WTC11 (cell line): ENCODE data around the gene GIMAP4. TPM values are rescaled to one million over a fixed set of nuclear protein-coding genes. Genes with fewer than 3 reads are reported as not detected.

Experiments used
- ATAC-seq: fragments of 200-7000 bp; cut with Tn5 transposase; 2 replicates; pipeline ENCODE4 v1.10.0; 2021; ENCODE audit warnings: mild to moderate bottlenecking, moderate library complexity
- CTCF ChIA-PET: fragments of 300-600 bp; sonication (Branson Sonifier 250); formaldehyde crosslinking; loops from one replicate; lab custom pipeline; 2021; ENCODE audit warnings: antibody characterized with exemption; lab: Charles Lee
- POLR2A ChIA-PET: fragments of 350-600 bp; sonication (Branson Sonifier 250); formaldehyde crosslinking; loops from one replicate; lab custom pipeline; 2021; ENCODE audit warnings: antibody characterized with exemption; lab: Charles Lee
- DNase-seq: peaks from one replicate; pipeline ENCODE4 v3.0.0; 2021; ENCODE audit warnings: low spot score
- H3K27ac Mint-ChIP-seq: 2 replicates; pipeline ENCODE4 v1.8.0; 2021; ENCODE audit warnings: mixed read lengths
- H3K27me3 Mint-ChIP-seq: 2 replicates; pipeline ENCODE4 v1.8.0; 2021; ENCODE audit warnings: low read depth, mild to moderate bottlenecking, moderate library complexity, mixed read lengths
- H3K36me3 Mint-ChIP-seq: 2 replicates; pipeline ENCODE4 v1.8.0; 2021; ENCODE audit warnings: mixed read lengths
- H3K4me1 Mint-ChIP-seq: 2 replicates; pipeline ENCODE4 v1.8.0; 2022; ENCODE audit warnings: mixed read lengths
- H3K4me3 Mint-ChIP-seq: 2 replicates; pipeline ENCODE4 v1.8.0; 2021; ENCODE audit warnings: mild to moderate bottlenecking, moderate library complexity, mixed read lengths
- H3K9me3 Mint-ChIP-seq: 2 replicates; pipeline ENCODE4 v1.8.0; 2021; ENCODE audit warnings: mixed read lengths
- ATF1 ChIP-seq: sonication (generic); formaldehyde crosslinking; IDR thresholded peaks from 2 replicates; pipeline ENCODE4 v1.8.1; 2023; ENCODE audit warnings: mild to moderate bottlenecking, moderate library complexity, missing genetic modification reagents
- CREB1 ChIP-seq: sonication (generic); formaldehyde crosslinking; IDR thresholded peaks from 2 replicates; pipeline ENCODE4 v1.8.0; 2023; ENCODE audit warnings: mild to moderate bottlenecking, missing genetic modification reagents
- CREM ChIP-seq: sonication (generic); formaldehyde crosslinking; IDR thresholded peaks from 2 replicates; pipeline ENCODE4 v1.8.1; 2022; ENCODE audit warnings: mild to moderate bottlenecking, missing genetic modification reagents, moderate library complexity
- ETV6 ChIP-seq: sonication (generic); formaldehyde crosslinking; IDR thresholded peaks from 2 replicates; pipeline ENCODE4 v1.8.1; 2022; ENCODE audit warnings: mild to moderate bottlenecking, missing genetic modification reagents
- HMGA2 ChIP-seq: fragments of 250-450 bp; sonication (Bioruptor Pico); IDR thresholded peaks from 2 replicates; pipeline ENCODE4 v1.4.0; 2021; ENCODE audit warnings: mild to moderate bottlenecking, moderate library complexity
- JAZF1 ChIP-seq: fragments of 250-450 bp; sonication (Bioruptor Pico); IDR thresholded peaks from 2 replicates; pipeline ENCODE4 v1.9.0; 2021; ENCODE audit warnings: moderate library complexity, mild to moderate bottlenecking, inconsistent platforms
- NFYB ChIP-seq: sonication (generic); formaldehyde crosslinking; conservative IDR thresholded peaks from 2 replicates; pipeline ENCODE4 v1.8.0; 2022; ENCODE audit warnings: low read depth, missing genetic modification reagents
- RELA ChIP-seq: sonication (generic); formaldehyde crosslinking; IDR thresholded peaks from 2 replicates; pipeline ENCODE4 v1.8.1; 2022; ENCODE audit warnings: missing genetic modification reagents, mild to moderate bottlenecking, borderline replicate concordance
- SMAD3 ChIP-seq: sonication (generic); formaldehyde crosslinking; IDR thresholded peaks from 2 replicates; pipeline ENCODE4 v1.8.0; 2022; ENCODE audit warnings: missing genetic modification reagents, mild to moderate bottlenecking, borderline replicate concordance
- TP53 ChIP-seq: sonication (generic); formaldehyde crosslinking; IDR thresholded peaks from 2 replicates; pipeline ENCODE4 v1.8.1; 2023; ENCODE audit warnings: mild to moderate bottlenecking, missing genetic modification reagents
- USF1 ChIP-seq: sonication (generic); formaldehyde crosslinking; IDR thresholded peaks from 2 replicates; pipeline ENCODE4 v1.8.0; 2022; ENCODE audit warnings: mild to moderate bottlenecking, missing genetic modification reagents
- ZBTB21 ChIP-seq: sonication (generic); formaldehyde crosslinking; IDR thresholded peaks from 2 replicates; pipeline ENCODE4 v1.8.1; 2023; ENCODE audit warnings: mild to moderate bottlenecking, missing genetic modification reagents, borderline replicate concordance
- ZNF281 ChIP-seq: sonication (generic); formaldehyde crosslinking; IDR thresholded peaks from 2 replicates; pipeline ENCODE4 v1.8.0; 2023; ENCODE audit warnings: mild to moderate bottlenecking, missing genetic modification reagents
- ZNF416 ChIP-seq: fragments of 250-450 bp; sonication (Bioruptor Pico); IDR thresholded peaks from 2 replicates; pipeline ENCODE4 v1.9.0; 2021; ENCODE audit warnings: mild to moderate bottlenecking, inconsistent platforms
- total RNA-seq: library from RNA; stranded (reverse); gene quantifications from 3 replicates; pipeline ENCODE4 v1.2.3, GENCODE V29; 2021
- TF ChIP-seq, protein P1 (sequence below): sonication (generic); formaldehyde crosslinking; IDR thresholded peaks from 2 replicates; pipeline ENCODE4 v1.8.0; 2022; ENCODE audit warnings: mild to moderate bottlenecking, missing genetic modification reagents
- TF ChIP-seq, protein P2 (sequence below): sonication (generic); formaldehyde crosslinking; conservative IDR thresholded peaks from 2 replicates; pipeline ENCODE4 v1.8.1; 2023; ENCODE audit warnings: mild to moderate bottlenecking, low read depth, missing genetic modification reagents, moderate library complexity
- TF ChIP-seq, protein P3 (sequence below): sonication (generic); formaldehyde crosslinking; IDR thresholded peaks from 2 replicates; pipeline ENCODE4 v1.8.1; 2023; ENCODE audit warnings: mild to moderate bottlenecking, missing genetic modification reagents
- TF ChIP-seq, protein P4 (sequence below): fragments of 200-600 bp; IDR thresholded peaks from 2 replicates; pipeline ENCODE4 v1.8.0; 2022; ENCODE audit warnings: antibody characterized with exemption
- TF ChIP-seq, protein P5 (sequence below): sonication (generic); formaldehyde crosslinking; IDR thresholded peaks from 2 replicates; pipeline ENCODE4 v1.8.1; 2022; ENCODE audit warnings: low read depth, mild to moderate bottlenecking, moderate library complexity, missing genetic modification reagents, borderline replicate concordance
- TF ChIP-seq, protein P6 (sequence below): fragments of 250-450 bp; sonication (Bioruptor Pico); IDR thresholded peaks from 2 replicates; pipeline ENCODE4 v1.9.0; 2021; ENCODE audit warnings: moderate library complexity, mild to moderate bottlenecking, inconsistent platforms, borderline replicate concordance
- TF ChIP-seq, protein P7 (sequence below): fragments of 250-450 bp; sonication (Bioruptor Pico); IDR thresholded peaks from 2 replicates; pipeline ENCODE4 v1.9.0; 2021; ENCODE audit warnings: mild to moderate bottlenecking

Gene GIMAP4
- total RNA-seq, 1 experiment from 2014 or later: 0.28 TPM

- CTCF ChIA-PET: no interaction called here
- H3K9me3 Mint-ChIP-seq: peaks cover under 1% of the 10 kb centered on the region; the same call in 1 of the 2 replicates
- no peak overlapping the region for H3K27ac Mint-ChIP-seq
- peaks cover 4% of the 10 kb centered on the region for H3K27me3 Mint-ChIP-seq
- no peak for TF ChIP-seq ETV6 (CRISPR knock-in tag)
- TF ChIP-seq, protein P1, sequence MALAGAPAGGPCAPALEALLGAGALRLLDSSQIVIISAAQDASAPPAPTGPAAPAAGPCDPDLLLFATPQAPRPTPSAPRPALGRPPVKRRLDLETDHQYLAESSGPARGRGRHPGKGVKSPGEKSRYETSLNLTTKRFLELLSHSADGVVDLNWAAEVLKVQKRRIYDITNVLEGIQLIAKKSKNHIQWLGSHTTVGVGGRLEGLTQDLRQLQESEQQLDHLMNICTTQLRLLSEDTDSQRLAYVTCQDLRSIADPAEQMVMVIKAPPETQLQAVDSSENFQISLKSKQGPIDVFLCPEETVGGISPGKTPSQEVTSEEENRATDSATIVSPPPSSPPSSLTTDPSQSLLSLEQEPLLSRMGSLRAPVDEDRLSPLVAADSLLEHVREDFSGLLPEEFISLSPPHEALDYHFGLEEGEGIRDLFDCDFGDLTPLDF: no peak
- TF ChIP-seq ZBTB21 (CRISPR knock-in tag): no peak
- TF ChIP-seq RELA (CRISPR knock-in tag): no peak
- TF ChIP-seq ATF1: no peak
- TF ChIP-seq, protein P2, sequence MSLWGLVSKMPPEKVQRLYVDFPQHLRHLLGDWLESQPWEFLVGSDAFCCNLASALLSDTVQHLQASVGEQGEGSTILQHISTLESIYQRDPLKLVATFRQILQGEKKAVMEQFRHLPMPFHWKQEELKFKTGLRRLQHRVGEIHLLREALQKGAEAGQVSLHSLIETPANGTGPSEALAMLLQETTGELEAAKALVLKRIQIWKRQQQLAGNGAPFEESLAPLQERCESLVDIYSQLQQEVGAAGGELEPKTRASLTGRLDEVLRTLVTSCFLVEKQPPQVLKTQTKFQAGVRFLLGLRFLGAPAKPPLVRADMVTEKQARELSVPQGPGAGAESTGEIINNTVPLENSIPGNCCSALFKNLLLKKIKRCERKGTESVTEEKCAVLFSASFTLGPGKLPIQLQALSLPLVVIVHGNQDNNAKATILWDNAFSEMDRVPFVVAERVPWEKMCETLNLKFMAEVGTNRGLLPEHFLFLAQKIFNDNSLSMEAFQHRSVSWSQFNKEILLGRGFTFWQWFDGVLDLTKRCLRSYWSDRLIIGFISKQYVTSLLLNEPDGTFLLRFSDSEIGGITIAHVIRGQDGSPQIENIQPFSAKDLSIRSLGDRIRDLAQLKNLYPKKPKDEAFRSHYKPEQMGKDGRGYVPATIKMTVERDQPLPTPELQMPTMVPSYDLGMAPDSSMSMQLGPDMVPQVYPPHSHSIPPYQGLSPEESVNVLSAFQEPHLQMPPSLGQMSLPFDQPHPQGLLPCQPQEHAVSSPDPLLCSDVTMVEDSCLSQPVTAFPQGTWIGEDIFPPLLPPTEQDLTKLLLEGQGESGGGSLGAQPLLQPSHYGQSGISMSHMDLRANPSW (CRISPR knock-in tag): no peak
- TF ChIP-seq CREM (CRISPR knock-in tag): no peak
- TF ChIP-seq, protein P3, sequence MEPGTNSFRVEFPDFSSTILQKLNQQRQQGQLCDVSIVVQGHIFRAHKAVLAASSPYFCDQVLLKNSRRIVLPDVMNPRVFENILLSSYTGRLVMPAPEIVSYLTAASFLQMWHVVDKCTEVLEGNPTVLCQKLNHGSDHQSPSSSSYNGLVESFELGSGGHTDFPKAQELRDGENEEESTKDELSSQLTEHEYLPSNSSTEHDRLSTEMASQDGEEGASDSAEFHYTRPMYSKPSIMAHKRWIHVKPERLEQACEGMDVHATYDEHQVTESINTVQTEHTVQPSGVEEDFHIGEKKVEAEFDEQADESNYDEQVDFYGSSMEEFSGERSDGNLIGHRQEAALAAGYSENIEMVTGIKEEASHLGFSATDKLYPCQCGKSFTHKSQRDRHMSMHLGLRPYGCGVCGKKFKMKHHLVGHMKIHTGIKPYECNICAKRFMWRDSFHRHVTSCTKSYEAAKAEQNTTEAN (CRISPR knock-in tag): no peak
- TF ChIP-seq HMGA2: no peak
- TF ChIP-seq SMAD3 (CRISPR knock-in tag): no peak
- TF ChIP-seq, protein P4, sequence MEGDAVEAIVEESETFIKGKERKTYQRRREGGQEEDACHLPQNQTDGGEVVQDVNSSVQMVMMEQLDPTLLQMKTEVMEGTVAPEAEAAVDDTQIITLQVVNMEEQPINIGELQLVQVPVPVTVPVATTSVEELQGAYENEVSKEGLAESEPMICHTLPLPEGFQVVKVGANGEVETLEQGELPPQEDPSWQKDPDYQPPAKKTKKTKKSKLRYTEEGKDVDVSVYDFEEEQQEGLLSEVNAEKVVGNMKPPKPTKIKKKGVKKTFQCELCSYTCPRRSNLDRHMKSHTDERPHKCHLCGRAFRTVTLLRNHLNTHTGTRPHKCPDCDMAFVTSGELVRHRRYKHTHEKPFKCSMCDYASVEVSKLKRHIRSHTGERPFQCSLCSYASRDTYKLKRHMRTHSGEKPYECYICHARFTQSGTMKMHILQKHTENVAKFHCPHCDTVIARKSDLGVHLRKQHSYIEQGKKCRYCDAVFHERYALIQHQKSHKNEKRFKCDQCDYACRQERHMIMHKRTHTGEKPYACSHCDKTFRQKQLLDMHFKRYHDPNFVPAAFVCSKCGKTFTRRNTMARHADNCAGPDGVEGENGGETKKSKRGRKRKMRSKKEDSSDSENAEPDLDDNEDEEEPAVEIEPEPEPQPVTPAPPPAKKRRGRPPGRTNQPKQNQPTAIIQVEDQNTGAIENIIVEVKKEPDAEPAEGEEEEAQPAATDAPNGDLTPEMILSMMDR: no peak
- TF ChIP-seq, protein P5, sequence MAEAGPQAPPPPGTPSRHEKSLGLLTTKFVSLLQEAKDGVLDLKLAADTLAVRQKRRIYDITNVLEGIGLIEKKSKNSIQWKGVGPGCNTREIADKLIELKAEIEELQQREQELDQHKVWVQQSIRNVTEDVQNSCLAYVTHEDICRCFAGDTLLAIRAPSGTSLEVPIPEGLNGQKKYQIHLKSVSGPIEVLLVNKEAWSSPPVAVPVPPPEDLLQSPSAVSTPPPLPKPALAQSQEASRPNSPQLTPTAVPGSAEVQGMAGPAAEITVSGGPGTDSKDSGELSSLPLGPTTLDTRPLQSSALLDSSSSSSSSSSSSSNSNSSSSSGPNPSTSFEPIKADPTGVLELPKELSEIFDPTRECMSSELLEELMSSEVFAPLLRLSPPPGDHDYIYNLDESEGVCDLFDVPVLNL: no peak
- TF ChIP-seq, protein P6, sequence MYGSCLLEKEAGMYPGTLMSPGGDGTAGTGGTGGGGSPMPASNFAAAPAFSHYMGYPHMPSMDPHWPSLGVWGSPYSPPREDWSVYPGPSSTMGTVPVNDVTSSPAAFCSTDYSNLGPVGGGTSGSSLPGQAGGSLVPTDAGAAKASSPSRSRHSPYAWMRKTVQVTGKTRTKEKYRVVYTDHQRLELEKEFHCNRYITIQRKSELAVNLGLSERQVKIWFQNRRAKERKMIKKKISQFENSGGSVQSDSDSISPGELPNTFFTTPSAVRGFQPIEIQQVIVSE (CRISPR knock-in tag): no peak
- peaks cover 36% of the 10 kb centered on the region for H3K4me1 Mint-ChIP-seq
- no peak for DNase-seq
- POLR2A ChIA-PET: no interaction called here
- no peak overlapping the region for H3K4me3 Mint-ChIP-seq
- no peaks in the 10 kb centered on the region for H3K36me3 Mint-ChIP-seq
- no peak for ATAC-seq
Measured at GRCh38 chr7:150568714-150569113, 1.5 kb downstream of the GIMAP4 start.

GRCh38 chr7:150569245-150569955, 2.2 kb downstream of the GIMAP4 start:
- Mint-ChIP-seq H3K27me3 (peaks cover 4% of the 10 kb centered on the region), H3K4me1 (peaks cover 29% of the 10 kb centered on the region), H3K9me3 (peaks cover 5% of the 10 kb centered on the region), H3K27ac (no peak overlapping the region), H3K4me3 (no peak overlapping the region), H3K36me3 (no peaks in the 10 kb centered on the region)
- ChIA-PET POLR2A (interaction anchor here (0.6 kb wide), 1 partner anchor 174 kb away, joined by 3 read pairs; no protein-coding TSS in a partner anchor), CTCF (no interaction called here)
- ATAC-seq (no peak), DNase-seq (no peak)
- TF ChIP-seq TP53 (CRISPR knock-in tag): no peak
- no peak for TF ChIP-seq ZNF281 (CRISPR knock-in tag)
- no peak for TF ChIP-seq USF1
- TF ChIP-seq, protein P7, sequence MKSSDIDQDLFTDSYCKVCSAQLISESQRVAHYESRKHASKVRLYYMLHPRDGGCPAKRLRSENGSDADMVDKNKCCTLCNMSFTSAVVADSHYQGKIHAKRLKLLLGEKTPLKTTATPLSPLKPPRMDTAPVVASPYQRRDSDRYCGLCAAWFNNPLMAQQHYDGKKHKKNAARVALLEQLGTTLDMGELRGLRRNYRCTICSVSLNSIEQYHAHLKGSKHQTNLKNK (CRISPR knock-in tag): no peak
- no peak for TF ChIP-seq ZNF416 (CRISPR knock-in tag)
- no peak for TF ChIP-seq JAZF1
- no peak for TF ChIP-seq NFYB
- TF ChIP-seq SMAD3 (CRISPR knock-in tag): no peak
- TF ChIP-seq CREB1 (CRISPR knock-in tag): no peak
